Measurements from ENCODE around the gene THOC5. TPM values are rescaled to one million over a fixed set of nuclear protein-coding genes. Genes with fewer than 3 reads are reported as not detected.
"Not testable (repeated sequence)": the region's sequence is repeated elsewhere in the genome, so short reads cannot be mapped to it uniquely, and the experiment has no call there.

The THOC5 gene
- polyA plus RNA-seq, 1 of the 3 experiments (the other 2 are of a cell fraction): 95.9 TPM

- CTCF ChIA-PET: interaction anchor here (1.2 to 2.3 kb wide), 2 partner anchors 13 kb away, joined by 3 to 13 read pairs; partner anchors contain the start of gene THOC5
- H3K27me3 ChIP-seq (ENCODE audit: insufficient read depth): no peaks in the 10 kb centered on the region
- no peaks in the 10 kb centered on the region for H4K20me1 ChIP-seq (ENCODE audit: insufficient read depth)
- DNase-seq: no peak
- H3F3A ChIP-seq (replicated peaks; ENCODE audit: insufficient read depth): no peaks in the 10 kb centered on the region
- H2AFZ ChIP-seq (ENCODE audit: low read depth): no peak overlapping the region
- H3K4me2 ChIP-seq: no peak overlapping the region
- no peak overlapping the region for H3K4me3 ChIP-seq (ENCODE audit: low read depth in 2 of 2, low read length in 1 of 2)
- H3K9ac ChIP-seq: no peak overlapping the region
- POLR2A ChIA-PET: interaction anchor here (1.5 to 3.5 kb wide), 2 partner anchors 13 kb away, joined by 3 to 18 read pairs; partner anchors contain the start of genes NIPSNAP1 and THOC5
- WGBS (ENCODE audit: low lambda C conversion rate): 79% methylated on average over 7 of the region's 7 CpGs
- peaks cover 24 to 29% of the 10 kb centered on the region in 2 experiments for H3K36me3 ChIP-seq (replicated peaks in 1 of 2; ENCODE audit: control insufficient read depth in 1 of 2, insufficient read depth in 2 of 2, low read length in 1 of 2)
- H3K27ac ChIP-seq (ENCODE audit: low read depth in 2 of 2, low read length in 1 of 2): no peak overlapping the region
- TF ChIP-seq MEF2A (IDR thresholded peaks at IDR 0.05; ENCODE audit: borderline replicate concordance, low read depth): no peak
- no peak for TF ChIP-seq RFX5 (IDR thresholded peaks at IDR 0.05; ENCODE audit: low read length)
- no peaks in the 10 kb centered on the region for H3K79me2 ChIP-seq (ENCODE audit: insufficient read depth)
- H3K9me3 ChIP-seq: no peaks in the 10 kb centered on the region
- H3K4me1 ChIP-seq (ENCODE audit: control insufficient read depth in 1 of 2, insufficient read depth in 2 of 2, low read depth in 1 of 2, low read length in 1 of 2): no peaks in the 10 kb centered on the region
- H3K9me2 ChIP-seq: no peaks in the 10 kb centered on the region
Measured at GRCh38 chr22:29567338-29567737, 13.8 kb upstream of the THOC5 start.

GRCh38 chr22:29566513-29566912 is 13.0 kb upstream of the THOC5 start:
- H3K9me2 ChIP-seq; H4K20me1 ChIP-seq (ENCODE audit: insufficient read depth); H3K79me2 ChIP-seq (ENCODE audit: insufficient read depth); H3K4me3 ChIP-seq (ENCODE audit: low read depth in 2 of 2, low read length in 1 of 2); H3K9ac ChIP-seq; H3K9me3 ChIP-seq; H3K4me1 ChIP-seq (ENCODE audit: control insufficient read depth in 1 of 2, insufficient read depth in 2 of 2, low read depth in 1 of 2, low read length in 1 of 2); H3K27ac ChIP-seq (ENCODE audit: low read depth in 2 of 2, low read length in 1 of 2); H2AFZ ChIP-seq (ENCODE audit: low read depth); H3F3A ChIP-seq (replicated peaks; ENCODE audit: insufficient read depth); DNase-seq; H3K27me3 ChIP-seq (ENCODE audit: insufficient read depth); H3K4me2 ChIP-seq: not testable (repeated sequence)
- ChIA-PET POLR2A (interaction anchor here (1.5 to 3.5 kb wide), 2 partner anchors 12 to 14 kb away, joined by 3 to 18 read pairs; partner anchors contain the start of genes NIPSNAP1 and THOC5), CTCF (interaction anchor here (2.3 kb wide), 1 partner anchor 12 kb away, joined by 13 read pairs; the partner anchor contains the start of gene THOC5)
- H3K36me3 ChIP-seq (replicated peaks in 1 of 2; ENCODE audit: control insufficient read depth in 1 of 2, insufficient read depth in 2 of 2, low read length in 1 of 2): peaks cover 27 to 35% of the 10 kb centered on the region in 2 experiments
- WGBS (ENCODE audit: low lambda C conversion rate): 94% methylated on average over 7 of the region's 7 CpGs

GRCh38 chr22:29563652-29564460 is 10.3 kb upstream of the THOC5 start:
- Histone ChIP-seq H4K20me1 (ENCODE audit: insufficient read depth) (no peaks in the 10 kb centered on the region), H3K9ac (no peak overlapping the region), H3K4me1 (ENCODE audit: control insufficient read depth in 1 of 2, insufficient read depth in 2 of 2, low read depth in 1 of 2, low read length in 1 of 2) (no peaks in the 10 kb centered on the region), H3F3A (replicated peaks; ENCODE audit: insufficient read depth) (no peaks in the 10 kb centered on the region), H3K79me2 (ENCODE audit: insufficient read depth) (no peaks in the 10 kb centered on the region), H3K27ac (ENCODE audit: low read depth in 2 of 2, low read length in 1 of 2) (no peak overlapping the region), H3K9me2 (no peaks in the 10 kb centered on the region), H3K36me3 (replicated peaks in 1 of 2; ENCODE audit: control insufficient read depth in 1 of 2, insufficient read depth in 2 of 2, low read length in 1 of 2) (peaks cover 27 to 41% of the 10 kb centered on the region in 2 experiments), H3K4me3 (ENCODE audit: low read depth in 2 of 2, low read length in 1 of 2) (no peak overlapping the region), H3K27me3 (ENCODE audit: insufficient read depth) (no peaks in the 10 kb centered on the region), H2AFZ (ENCODE audit: low read depth) (no peak overlapping the region), H3K9me3 (no peaks in the 10 kb centered on the region), H3K4me2 (no peak overlapping the region)
- CTCF ChIA-PET: interaction anchor here (2.3 kb wide), 1 partner anchor 10 kb away, joined by 7 read pairs; the partner anchor contains the start of gene THOC5
- WGBS (ENCODE audit: low lambda C conversion rate): 90% methylated on average over 6 of the region's 6 CpGs
- no peak for DNase-seq
- POLR2A ChIA-PET: interaction anchor here (3.5 kb wide), 1 partner anchor 10 kb away, joined by 18 read pairs; the partner anchor contains the start of gene THOC5
- no peak for TF ChIP-seq RCOR1 (IDR thresholded peaks at IDR 0.05; ENCODE audit: low read length)

GRCh38 chr22:29559853-29560252 is 6.3 kb upstream of the THOC5 start:
- Histone ChIP-seq H3K79me2 (ENCODE audit: insufficient read depth) (no peaks in the 10 kb centered on the region), H3F3A (replicated peaks; ENCODE audit: insufficient read depth) (peaks cover 10% of the 10 kb centered on the region), H3K36me3 (replicated peaks in 1 of 2; ENCODE audit: control insufficient read depth in 1 of 2, insufficient read depth in 2 of 2, low read length in 1 of 2) (peaks cover 32 to 44% of the 10 kb centered on the region in 2 experiments), H3K9me3 (no peaks in the 10 kb centered on the region), H3K9ac (no peak overlapping the region), H2AFZ (ENCODE audit: low read depth) (no peak overlapping the region), H3K27me3 (ENCODE audit: insufficient read depth) (no peaks in the 10 kb centered on the region), H3K9me2 (no peaks in the 10 kb centered on the region), H3K27ac (ENCODE audit: low read depth in 2 of 2, low read length in 1 of 2) (no peak overlapping the region), H3K4me1 (ENCODE audit: control insufficient read depth in 1 of 2, insufficient read depth in 2 of 2, low read depth in 1 of 2, low read length in 1 of 2) (peaks cover 0 to under 1% of the 10 kb centered on the region in 2 experiments; a peak in 1 of 4 replicates), H3K4me2 (no peak overlapping the region), H4K20me1 (ENCODE audit: insufficient read depth) (no peaks in the 10 kb centered on the region), H3K4me3 (ENCODE audit: low read depth in 2 of 2, low read length in 1 of 2) (no peak overlapping the region)
- ChIA-PET POLR2A (no interaction called here), CTCF (no interaction called here)
- DNase-seq: no peak
- WGBS (ENCODE audit: low lambda C conversion rate): 98% methylated on average over 2 of the region's 2 CpGs
- TF ChIP-seq CTCF (IDR thresholded peaks at IDR 0.05): no peak
- no peak for TF ChIP-seq SIN3A (IDR thresholded peaks at IDR 0.05; ENCODE audit: borderline replicate concordance, low read depth, low read length)
- TF ChIP-seq PBX3 (IDR thresholded peaks at IDR 0.05): no peak
- TF ChIP-seq TEAD4 (IDR thresholded peaks at IDR 0.05; ENCODE audit: borderline replicate concordance, insufficient read depth): no peak
- TF ChIP-seq JUND (IDR thresholded peaks at IDR 0.05): no peak
- no peak for TF ChIP-seq MXI1 (IDR thresholded peaks at IDR 0.05; ENCODE audit: low read depth, low read length)
